H1 (cell line): Measurements from ENCODE around the gene VAX1. TPM values are rescaled to one million over a fixed set of nuclear protein-coding genes. Genes with fewer than 3 reads are reported as not detected.

Source experiments
- CTCF ChIA-PET: fragments of 300-600 bp; sonication (Branson Sonifier 250); formaldehyde crosslinking; loops from one replicate; lab custom pipeline; 2021; ENCODE audit not compliant: partially characterized antibody; lab: Charles Lee
- POLR2A ChIA-PET: fragments of 300-600 bp; sonication (Branson Sonifier 250); formaldehyde crosslinking; loops from one replicate; lab custom pipeline; 2021; ENCODE audit warnings: inconsistent platforms; ENCODE audit not compliant: partially characterized antibody; lab: Charles Lee
- DNase-seq, 2 experiments: peaks; one replicate each; pipeline versions ENCODE4 v3.0.0 to v3.0.0-alpha.2; 2010 to 2022; ENCODE audit warnings: low spot score in 2 of 2, low read depth in 1 of 2, mixed read lengths in 1 of 2
- FAIRE-seq: peaks from 2 replicates; lab custom pipeline; 2011; peaks lifted over from hg19 to GRCh38; lab: Jason Lieb, UNC
- H2AFZ ChIP-seq: 2 replicates; pipeline ENCODE4 v1.8.1; 2012; ENCODE audit warnings: low read length, inconsistent platforms
- H2AK5ac ChIP-seq: 2 replicates; pipeline ENCODE4 v1.6.1; 2013; ENCODE audit warnings: low read depth, low read length
- H2BK120ac ChIP-seq: replicated peaks from 2 replicates; pipeline ENCODE3; 2013; ENCODE audit warnings: low read depth, low read length, inconsistent platforms
- H2BK12ac ChIP-seq: 2 replicates; pipeline ENCODE4 v1.6.1; 2013; ENCODE audit warnings: low read depth, low read length
- H2BK15ac ChIP-seq: 2 replicates; pipeline ENCODE4 v1.6.1; 2013; ENCODE audit warnings: low read length
- H2BK20ac ChIP-seq: 2 replicates; pipeline ENCODE4 v1.6.1; 2013; ENCODE audit warnings: low read length
- H2BK5ac ChIP-seq: 2 replicates; pipeline ENCODE4 v1.6.1; 2013; ENCODE audit warnings: low read depth, low read length
- H3K14ac ChIP-seq: 2 replicates; pipeline ENCODE4 v1.6.1; 2013; ENCODE audit warnings: inconsistent platforms; ENCODE audit not compliant: insufficient read length
- H3K18ac ChIP-seq: 2 replicates; pipeline ENCODE4 v1.6.1; 2013; ENCODE audit warnings: low read length; ENCODE audit errors: extremely low read depth
- H3K23ac ChIP-seq: 2 replicates; pipeline ENCODE4 v1.6.1; 2013; ENCODE audit warnings: inconsistent platforms; ENCODE audit not compliant: insufficient read length
- H3K23me2 ChIP-seq: 2 replicates; pipeline ENCODE4 v1.6.1; 2013; ENCODE audit warnings: low read depth, low read length
- H3K27ac ChIP-seq: 2 replicates; pipeline ENCODE4 v1.6.1; 2011; ENCODE audit warnings: low read depth, low read length, inconsistent platforms
- H3K27me3 ChIP-seq, 4 experiments: replicated peaks in 1 of 4; 1 replicate in 1 of 4; 2 replicates in 3 of 4; pipeline versions ENCODE4 v1.6.1 to v1.8.1; 2011 to 2013; ENCODE audit warnings: low read length in 3 of 4, mild to moderate bottlenecking in 3 of 4, inconsistent platforms in 2 of 4, mixed read lengths in 2 of 4, moderate library complexity in 1 of 4; ENCODE audit not compliant: control insufficient read depth in 3 of 4, insufficient read depth in 3 of 4; ENCODE audit errors: extremely low read depth in 1 of 4
- H3K36me3 ChIP-seq, 4 experiments: 2 replicates each; pipeline versions ENCODE4 v1.6.1 to v1.8.1; 2011 to 2013; ENCODE audit warnings: mild to moderate bottlenecking in 4 of 4, low read length in 3 of 4, moderate library complexity in 2 of 4, control low read depth in 1 of 4, inconsistent platforms in 1 of 4; ENCODE audit not compliant: insufficient read depth in 4 of 4, control insufficient read depth in 2 of 4
- H3K4ac ChIP-seq: replicated peaks from 2 replicates; pipeline ENCODE3; 2013; ENCODE audit warnings: low read length, low read depth, mixed read lengths, inconsistent platforms; ENCODE audit not compliant: insufficient read length
- H3K4me1 ChIP-seq, 4 experiments: replicated peaks in 1 of 4; 1 replicate in 1 of 4; 2 replicates in 3 of 4; pipeline versions ENCODE4 v1.6.1 to v1.8.1; 2011 to 2013; ENCODE audit warnings: low read length in 3 of 4, inconsistent platforms in 2 of 4, mixed read lengths in 1 of 4; ENCODE audit not compliant: insufficient read depth in 4 of 4, control insufficient read depth in 3 of 4
- H3K4me2 ChIP-seq, 2 experiments: 2 replicates each; pipeline versions ENCODE4 v1.6.1 to v1.8.1; 2011 to 2013; ENCODE audit warnings: low read depth in 2 of 2, low read length in 2 of 2, control low read depth in 1 of 2, inconsistent platforms in 1 of 2, mild to moderate bottlenecking in 1 of 2; ENCODE audit not compliant: insufficient read depth in 1 of 2
- H3K4me3 ChIP-seq, 4 experiments: fragments of 200-600, 300-600 bp in 1 of 4; sonication (generic), shearing (Covaris generic), sonication (Bioruptor Twin) in 1 of 4; 2 replicates each; pipeline versions ENCODE4 v1.5.1 to v1.8.1; 2011 to 2016; ENCODE audit warnings: low read length in 4 of 4, low read depth in 3 of 4, control low read depth in 2 of 4, inconsistent platforms in 2 of 4, mild to moderate bottlenecking in 2 of 4, mixed read lengths in 1 of 4, moderate library complexity in 1 of 4; ENCODE audit not compliant: insufficient read depth in 2 of 4; ENCODE audit errors: extremely low read depth in 1 of 4
- H3K56ac ChIP-seq: replicated peaks from 2 replicates; pipeline ENCODE3; 2013; ENCODE audit warnings: low read depth, mild to moderate bottlenecking, mixed read lengths, low read length, inconsistent platforms; ENCODE audit not compliant: insufficient read length
- H3K79me1 ChIP-seq: 2 replicates; pipeline ENCODE4 v1.6.1; 2013; ENCODE audit warnings: low read depth, low read length, control low read depth
- H3K79me2 ChIP-seq, 2 experiments: 2 replicates each; pipeline versions ENCODE4 v1.6.1 to v1.8.1; 2012 to 2013; ENCODE audit warnings: low read length in 2 of 2, mild to moderate bottlenecking in 2 of 2, inconsistent platforms in 1 of 2; ENCODE audit not compliant: insufficient read depth in 2 of 2, control insufficient read depth in 1 of 2
- H3K9ac ChIP-seq, 4 experiments: replicated peaks in 1 of 4; 1 replicate in 1 of 4; 2 replicates in 3 of 4; pipeline versions ENCODE4 v1.6.1 to v1.8.1; 2011 to 2013; ENCODE audit warnings: low read depth in 3 of 4, low read length in 3 of 4, control low read depth in 2 of 4, mild to moderate bottlenecking in 2 of 4, moderate library complexity in 2 of 4, inconsistent platforms in 1 of 4; ENCODE audit errors: extremely low read depth in 1 of 4
- H3K9me3 ChIP-seq, 2 experiments: 2 replicates each; pipeline versions ENCODE4 v1.6.1 to v1.8.1; 2012 to 2013; ENCODE audit warnings: mild to moderate bottlenecking in 2 of 2, moderate library complexity in 2 of 2, control low read depth in 1 of 2, inconsistent platforms in 1 of 2, low read depth in 1 of 2, low read length in 1 of 2, mixed read lengths in 1 of 2; ENCODE audit not compliant: insufficient read depth in 2 of 2
- H4K20me1 ChIP-seq, 2 experiments: replicated peaks in 1 of 2; 2 replicates each; pipeline versions ENCODE3 to v1.8.1; 2011 to 2013; ENCODE audit warnings: inconsistent platforms in 2 of 2, low read length in 2 of 2, mild to moderate bottlenecking in 1 of 2; ENCODE audit not compliant: insufficient read depth in 2 of 2, control insufficient read depth in 1 of 2
- H4K5ac ChIP-seq: 2 replicates; pipeline ENCODE4 v1.6.1; 2013; ENCODE audit warnings: low read length, low read depth, mixed read lengths, inconsistent platforms; ENCODE audit not compliant: insufficient read length
- H4K8ac ChIP-seq: 2 replicates; pipeline ENCODE4 v1.8.0; 2013; ENCODE audit warnings: mild to moderate bottlenecking, moderate library complexity, low read length, inconsistent platforms; ENCODE audit not compliant: insufficient read depth; ENCODE audit errors: extremely low read depth
- H4K91ac ChIP-seq: replicated peaks from 2 replicates; pipeline ENCODE3; 2013; ENCODE audit warnings: low read length, mixed read lengths, inconsistent platforms; ENCODE audit not compliant: insufficient read length
- CREB1 ChIP-seq: IDR thresholded peaks from 2 replicates; pipeline ENCODE4 v1.6.1; 2012; ENCODE audit warnings: inconsistent platforms
- EZH2 ChIP-seq: fragments of 200-600 bp; sonication (generic); IDR thresholded peaks from 2 replicates; pipeline ENCODE4 v1.7.1; 2012; ENCODE audit warnings: low read depth, mild to moderate bottlenecking, moderate library complexity, low read length, inconsistent platforms; ENCODE audit not compliant: severe bottlenecking
- GTF2F1 ChIP-seq: IDR thresholded peaks from 2 replicates; pipeline ENCODE4 v1.6.1; 2012; ENCODE audit warnings: low read depth, low read length, improper control_type of control experiment, borderline replicate concordance
- KDM4A ChIP-seq: IDR thresholded peaks from one replicate; pipeline ENCODE4 v1.7.1; 2012; ENCODE audit warnings: low read depth, mild to moderate bottlenecking, moderate library complexity, low read length, inconsistent platforms; ENCODE audit not compliant: severe bottlenecking
- MAFK ChIP-seq: IDR thresholded peaks from 2 replicates; pipeline ENCODE4 v1.6.1; 2012; ENCODE audit warnings: low read depth, mild to moderate bottlenecking, improper control_type of control experiment, low read length
- PHF8 ChIP-seq: fragments of 200-600 bp; sonication (generic); conservative IDR thresholded peaks from 2 replicates; pipeline ENCODE4 v1.7.1; 2012; ENCODE audit warnings: low read depth, mild to moderate bottlenecking, inconsistent platforms, low read length, moderate library complexity
- POLR2A ChIP-seq, 2 experiments: IDR thresholded peaks; 1 replicate in 1 of 2; 2 replicates in 1 of 2; pipeline ENCODE4 v1.6.1; 2011; ENCODE audit warnings: low read depth in 2 of 2, low read length in 2 of 2, mild to moderate bottlenecking in 2 of 2; ENCODE audit errors: control extremely low read depth in 1 of 2
- SP1 ChIP-seq: IDR thresholded peaks from 2 replicates; pipeline ENCODE4 v1.6.1; 2011; ENCODE audit warnings: low read depth, low read length
- TAF1 ChIP-seq: IDR thresholded peaks from 2 replicates; pipeline ENCODE4 v1.6.1; 2011; ENCODE audit warnings: mild to moderate bottlenecking, low read depth, low read length
- TCF12 ChIP-seq: IDR thresholded peaks from 2 replicates; pipeline ENCODE4 v1.6.1; 2011; ENCODE audit warnings: low read depth, mild to moderate bottlenecking, low read length
- TEAD4 ChIP-seq: IDR thresholded peaks from 2 replicates; pipeline ENCODE4 v1.6.1; 2012; ENCODE audit warnings: low read depth, low read length, inconsistent platforms, mixed read lengths
- WGBS, 2 experiments: shearing (Covaris generic) in 1 of 2; methylation state at CpG; one replicate each; pipeline versions ENCODE4 v1.1.6 to v1.1.7; 2013 to 2015; ENCODE audit warnings: low lambda C conversion rate in 2 of 2, mixed read lengths in 2 of 2, inconsistent platforms in 1 of 2, low coverage in 1 of 2, missing lambda C conversion rate in 1 of 2; ENCODE audit not compliant: insufficient replicate concordance in 2 of 2, insufficient coverage in 1 of 2, insufficient read length in 1 of 2; ENCODE audit errors: extremely low coverage in 1 of 2, missing lambda C conversion rate in 1 of 2; 5-methylcytosine and 5-hydroxymethylcytosine counted together
- polyA plus RNA-seq, 7 experiments: library from polyadenylated mRNA; depleted of rRNA in 3 of 7; stranded (reverse) in 5 of 7; unstranded in 2 of 7; fragments of >200 nt in 5 of 7; fragments of 200-250 nt in 2 of 7; gene quantifications; 1 replicate in 5 of 7; 2 replicates in 1 of 7; 4 replicates in 1 of 7; pipeline versions ENCODE4 v1.2.1 to v1.2.3, GENCODE V29; 2011 to 2013; ENCODE audit warnings: missing spikeins in 2 of 7, mixed read lengths in 2 of 7
- total RNA-seq: library from RNA; stranded (reverse); fragmentation: NEBNext Ultra II Directional; extraction: Animal tissue kit (Norgen Biotek cat#: 25700); gene quantifications from 2 replicates; pipeline ENCODE4 v1.2.1, GENCODE V29; 2021

Gene VAX1
- total and polyA plus RNA-seq, 2 of the 8 experiments (the other 6 are each of a cell fraction or from before 2014, with no cell fraction given), result not detected

GRCh38 chr10:117159390-117159789, 21.3 kb upstream of the VAX1 start:
- Histone ChIP-seq H3K56ac (no peak overlapping the region), H2BK12ac (peak overlapping the region; percentile 97; the same call in 1 of the 2 replicates), H2BK5ac (no peak overlapping the region), H4K5ac (no peak overlapping the region), H3K36me3 (no peaks in the 10 kb centered on the region), H3K4ac (no peak overlapping the region), H3K27ac (no peak overlapping the region), H3K9ac (no peak overlapping the region), H3K14ac (no peak overlapping the region), H3K23ac (no peak overlapping the region), H4K20me1 (peaks cover 4 to 12% of the 10 kb centered on the region in 2 experiments), H3K18ac (no peak overlapping the region), H3K27me3 (peaks cover 78 to 97% (median 92%) of the 10 kb centered on the region in 4 experiments), H2BK15ac (no peak overlapping the region), H3K4me3 (peak overlapping the region in 1 of 4 experiments; percentile 15; a peak in 1 of 8 replicates), H3K4me2 (peak overlapping the region; percentile 29 to 34; a peak in 2 of 4 replicates), H3K79me2 (no peaks in the 10 kb centered on the region), H2AFZ (no peak overlapping the region), H2BK120ac (no peak overlapping the region), H3K4me1 (peaks cover 6 to 14% (median 10%) of the 10 kb centered on the region in 4 experiments; a peak in 6 of 7 replicates), H4K8ac (no peak overlapping the region), H4K91ac (no peak overlapping the region), H3K23me2 (peaks cover 2% of the 10 kb centered on the region; the same call in 1 of the 2 replicates), H3K9me3 (no peaks in the 10 kb centered on the region), H2AK5ac (no peak overlapping the region; the same call in 1 of the 2 replicates), H2BK20ac (no peak overlapping the region), H3K79me1 (no peaks in the 10 kb centered on the region)
- WGBS, 2 experiments, result 1% methylated on average over 6 of the region's 6 CpGs; no CpG with 5 or more reads in 1 of the 2 experiments
- DNase-seq, result peak; percentile 82 to 86
- FAIRE-seq, result peak; percentile 96
- ChIA-PET CTCF (interaction anchor here (1.4 to 4.7 kb wide), 9 partner anchors 8 to 468 kb away, joined by 3 to 31 read pairs (median 15); partner anchors contain the start of gene VAX1), POLR2A (interaction anchor here (1.1 to 2.2 kb wide), 5 partner anchors 25 to 395 kb away, joined by 3 to 7 read pairs (median 4); no protein-coding TSS in a partner anchor)
- no peak for TF ChIP-seq PHF8
- TF ChIP-seq MAFK, result no peak
- 0 out of 2 replicates have a peak, but pooled peaks have one; percentile 39 for TF ChIP-seq TEAD4
- peak; percentile 82 for TF ChIP-seq TCF12
- TF ChIP-seq POLR2A (IDR thresholded peaks at IDR 0.05; ENCODE audit: control extremely low read depth in 1 of 2, low read depth in 2 of 2, low read length in 2 of 2), result no peak
- peak; percentile 86 for TF ChIP-seq SP1
- no peak for TF ChIP-seq TAF1
- no peak for TF ChIP-seq GTF2F1
- peak; percentile 58; the same call in 1 of the 2 replicates for TF ChIP-seq CREB1
- no peak for TF ChIP-seq EZH2
- no peak for TF ChIP-seq KDM4A
